NCI-H2081 treated with DMSO at 0.1 percent for 48 hours (cell line): Measurements from ENCODE around the gene SORL1.

ENCODE experiments used
- DNase-seq: peaks from one replicate; lab custom pipeline; 2025; lab: John Stamatoyannopoulos, UW

Gene SORL1

DNA sequence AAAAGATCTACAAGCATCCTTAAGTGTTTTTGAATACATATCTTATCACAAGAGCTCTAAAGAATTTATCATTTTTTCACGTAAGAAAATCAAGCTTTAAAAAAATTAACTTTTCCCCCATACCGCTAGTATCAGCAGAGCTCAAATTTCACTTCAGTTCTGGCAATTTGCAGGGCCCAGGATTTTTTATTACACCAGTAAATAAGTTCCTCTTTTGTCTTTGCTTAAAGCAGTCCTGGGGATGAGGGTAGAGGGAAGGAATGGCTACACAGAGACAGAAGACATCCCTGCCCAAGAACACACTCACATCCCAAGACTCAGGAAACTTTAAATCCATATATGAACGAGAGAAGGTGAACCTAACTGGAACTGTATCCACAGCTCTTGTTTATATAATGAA lies 22.6 kb upstream of the SORL1 start:
- no peak for DNase-seq

DNA sequence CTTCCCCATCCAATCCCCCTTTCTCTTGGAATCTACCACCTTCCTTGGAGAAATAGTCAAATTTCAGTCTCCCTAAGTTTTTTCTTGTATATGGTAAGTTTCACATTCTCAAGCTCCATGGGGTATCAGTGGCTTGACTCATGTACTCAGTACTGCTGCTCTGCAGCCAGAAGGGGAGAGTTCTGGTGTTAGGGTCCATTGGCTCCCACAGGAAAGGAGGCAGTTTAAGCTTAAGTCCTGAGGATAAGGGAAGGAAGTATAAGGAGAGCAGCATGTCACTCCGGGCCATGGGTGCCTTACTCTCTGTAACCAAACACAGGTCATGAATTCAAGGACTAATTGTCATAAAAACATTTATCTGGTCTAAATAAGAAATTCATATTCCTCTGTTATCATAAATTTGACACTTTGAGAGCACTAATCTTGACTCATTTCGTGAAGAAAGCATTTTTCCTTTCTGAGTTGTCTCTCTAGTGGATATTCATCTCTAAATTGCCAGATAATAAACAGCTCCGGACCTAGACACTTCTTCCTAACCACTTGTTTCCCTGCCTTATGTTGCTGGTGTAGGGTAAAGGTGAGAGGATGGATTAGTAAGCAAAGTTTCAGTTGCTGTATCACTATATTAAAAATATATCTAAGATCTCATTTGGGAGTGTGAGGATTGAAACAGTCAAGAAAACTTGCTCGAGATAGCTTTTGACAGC lies 20.1 kb upstream of the SORL1 start:
- DNase-seq: no peak

DNA sequence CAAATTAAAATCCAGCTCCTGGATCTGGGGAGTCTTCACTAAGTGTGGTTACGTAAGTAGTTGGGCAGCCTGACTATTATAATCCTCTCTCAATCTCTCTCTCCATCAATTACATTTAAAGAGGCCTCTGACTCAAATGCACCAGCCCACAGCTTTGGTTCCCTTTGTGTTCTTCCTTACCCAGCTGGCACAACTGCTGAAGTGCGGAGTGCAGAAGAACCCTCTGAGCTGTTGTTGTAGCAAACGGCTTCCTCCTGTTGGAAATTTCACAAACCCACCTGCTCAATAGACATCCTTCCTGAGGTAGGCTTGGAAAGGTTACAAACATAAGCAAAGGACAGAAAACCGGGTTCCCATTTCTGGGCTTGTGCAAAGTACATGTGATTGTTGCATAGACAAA lies 17.0 kb upstream of the SORL1 start:
- no peak for DNase-seq

DNA sequence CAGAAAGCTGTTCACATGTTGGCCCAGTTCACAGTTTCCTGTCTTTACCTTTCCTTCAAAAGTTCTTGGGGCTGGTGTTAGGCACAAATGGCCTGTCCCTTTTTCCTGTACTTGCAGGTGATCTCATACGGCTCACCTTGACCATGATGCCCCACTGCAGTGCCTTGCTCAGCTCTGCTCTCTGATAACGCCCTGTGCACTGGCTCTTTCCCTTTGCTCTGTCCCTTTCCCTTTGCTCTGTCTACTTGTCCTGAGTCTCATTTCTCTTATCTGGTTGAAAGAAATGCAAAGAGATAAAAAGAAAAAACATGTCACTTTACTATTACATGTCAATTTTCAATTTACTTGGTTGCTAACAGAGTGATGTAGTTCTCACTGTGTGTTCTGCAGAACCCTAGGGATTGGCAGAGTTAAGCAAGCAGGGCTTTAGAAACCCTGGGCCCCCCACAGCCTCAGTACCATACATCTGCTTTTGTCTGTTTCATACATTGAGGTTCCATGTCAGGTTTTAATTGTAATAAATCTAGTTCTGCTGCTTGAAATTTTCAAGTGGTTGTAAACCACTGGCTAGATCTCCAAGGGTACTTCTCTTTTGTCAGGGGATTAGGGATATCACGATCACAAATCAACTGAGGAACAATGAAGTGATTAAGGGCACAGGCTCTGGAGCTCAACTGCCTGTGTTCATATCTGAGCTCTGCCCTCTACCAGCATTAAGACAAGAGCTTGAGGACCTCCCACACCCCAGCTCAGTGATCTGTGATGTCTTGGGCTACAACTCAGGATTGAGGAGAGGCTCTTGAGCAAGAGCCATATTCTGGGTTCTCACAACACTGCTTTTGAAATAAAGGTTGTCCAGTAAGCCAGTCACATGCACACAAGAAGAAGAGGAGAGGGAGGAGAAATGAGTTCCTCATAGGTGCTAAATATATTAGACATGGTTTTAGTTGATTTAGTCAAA lies 16.3 kb upstream of the SORL1 start:
- no peak for DNase-seq

DNA sequence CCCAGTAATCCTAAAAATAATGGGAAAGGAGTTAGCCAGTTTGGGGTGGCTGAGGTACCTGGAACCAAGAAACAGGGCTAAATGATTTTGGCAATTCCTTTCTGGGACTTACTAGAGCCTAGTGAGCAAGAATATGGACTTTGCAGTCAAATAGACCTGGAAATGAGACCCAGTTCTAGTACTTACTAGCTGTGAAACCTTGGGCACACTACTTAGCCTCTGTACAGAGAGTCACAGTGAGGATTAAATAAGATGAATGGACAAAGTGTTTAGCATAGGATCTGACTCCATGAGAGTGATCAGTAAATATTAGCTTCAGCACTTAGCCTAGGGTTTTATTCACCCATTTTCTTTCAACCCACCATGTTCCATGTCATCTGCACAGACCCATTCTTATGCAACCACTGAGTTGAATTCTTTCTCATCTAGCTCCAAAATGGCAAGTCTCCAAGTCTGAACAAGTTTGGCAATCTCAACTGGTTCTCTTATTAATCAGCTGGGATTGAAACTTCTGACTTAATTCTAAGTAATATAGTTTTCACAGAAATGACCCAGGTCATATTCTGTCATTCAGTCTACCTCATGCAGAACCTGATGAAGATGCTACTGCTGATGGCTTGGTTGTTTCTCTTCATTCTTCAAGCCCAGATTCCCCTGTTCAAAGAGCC lies 15.0 kb upstream of the SORL1 start:
- DNase-seq: no peak

DNA sequence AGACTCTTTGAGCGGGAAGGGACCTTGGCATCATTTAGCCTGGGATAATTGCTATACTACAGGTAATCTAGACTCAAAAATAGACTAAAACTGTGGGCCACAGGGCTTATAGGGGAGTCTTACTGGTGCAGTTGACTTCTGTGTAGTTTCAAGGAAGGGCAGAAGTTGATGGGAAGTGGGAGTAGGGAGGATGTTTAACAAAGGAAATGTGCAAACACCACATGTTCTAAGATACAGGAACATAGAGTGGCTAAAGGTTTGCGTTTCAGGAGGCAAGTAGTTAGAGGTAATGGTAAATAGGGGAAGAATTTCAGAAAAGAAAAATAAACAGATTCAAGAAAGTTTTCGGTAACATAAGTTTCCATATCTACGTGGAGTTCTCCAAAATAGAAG lies 14.4 kb upstream of the SORL1 start:
- no peak for DNase-seq

DNA sequence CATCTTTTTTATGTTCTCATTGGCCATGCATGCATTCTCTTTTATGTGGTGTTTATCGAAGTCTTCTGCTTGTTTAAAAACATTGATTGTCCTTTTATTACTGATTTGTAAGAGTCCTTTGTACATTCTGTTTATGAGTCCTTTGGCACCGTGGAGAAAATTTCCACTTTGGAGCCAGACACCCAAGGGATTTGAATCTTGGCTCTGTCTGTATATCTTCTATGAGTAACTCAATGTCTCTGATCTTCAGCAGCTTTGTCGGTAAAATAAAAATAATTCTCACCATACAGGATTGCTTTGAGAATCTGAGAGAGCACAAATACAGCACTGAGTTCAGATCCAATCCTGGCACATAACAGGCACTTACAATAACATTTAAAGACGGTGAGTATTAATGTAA lies 12.8 kb upstream of the SORL1 start:
- DNase-seq: no peak

DNA sequence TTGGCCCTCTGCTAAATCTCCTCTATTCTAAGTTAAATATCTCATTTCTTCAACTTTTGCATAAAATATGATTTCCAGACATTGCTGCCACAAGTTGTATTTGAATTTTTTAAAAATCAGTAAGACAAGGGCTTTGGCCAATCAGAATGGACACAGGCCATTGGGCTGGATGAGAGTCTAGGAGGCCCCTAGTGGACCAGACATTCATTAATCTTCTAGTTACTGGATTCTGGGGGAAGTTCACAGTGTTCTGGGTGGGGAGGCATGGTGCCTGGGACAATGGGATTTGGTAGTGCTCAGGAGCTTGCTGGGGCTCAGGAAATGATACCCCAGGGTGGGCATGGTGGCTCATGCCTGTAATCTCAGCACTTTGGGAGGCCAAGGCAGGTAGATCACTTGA lies 12.4 kb upstream of the SORL1 start:
- no peak for DNase-seq

DNA sequence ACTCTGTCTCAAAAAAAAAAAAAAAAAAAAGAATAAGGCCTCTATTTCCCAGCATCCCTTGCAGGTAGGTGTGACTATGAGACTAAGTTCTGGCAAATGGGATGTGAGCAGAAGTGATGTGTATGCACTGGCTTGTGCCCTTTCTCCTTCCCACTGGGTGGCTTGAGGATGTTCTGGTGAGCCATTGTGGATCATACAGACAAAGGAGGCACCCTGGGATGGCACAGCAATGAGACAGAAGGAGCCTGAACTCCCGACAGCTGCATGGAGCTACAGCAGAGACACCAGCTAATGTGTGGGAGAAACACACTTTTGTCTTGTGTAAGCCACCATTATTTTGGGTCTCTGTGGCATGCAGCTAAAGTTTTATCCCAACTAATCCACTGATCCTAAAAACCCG lies 10.6 kb upstream of the SORL1 start:
- DNase-seq: no peak

DNA sequence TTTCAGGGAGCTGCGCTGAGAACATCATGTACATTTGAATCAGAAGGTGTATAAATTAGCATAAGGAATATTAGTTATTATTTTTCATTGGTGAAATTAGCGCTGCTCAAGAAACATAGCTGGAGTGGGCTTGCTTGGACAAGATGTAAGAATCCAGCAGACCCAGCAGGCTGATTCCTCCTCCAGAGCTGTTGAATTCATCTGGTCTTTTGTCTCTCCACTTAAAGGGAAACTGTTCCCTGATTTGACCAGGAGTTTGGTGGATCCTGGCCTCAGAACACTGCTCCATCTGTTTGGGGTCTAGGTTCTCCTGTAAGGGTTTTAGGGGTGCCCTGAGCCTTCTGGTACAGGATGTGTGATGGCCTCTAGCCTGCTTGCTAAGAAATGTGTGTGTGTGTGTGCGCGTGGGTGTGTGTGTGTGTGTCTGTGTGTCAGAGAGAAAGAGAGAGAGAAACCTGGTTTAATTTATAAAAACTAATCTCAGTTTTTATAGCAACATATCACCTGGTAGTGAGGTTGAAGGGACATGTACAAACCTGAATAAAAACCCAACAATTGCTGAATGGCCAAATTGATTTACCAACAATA lies 8.3 kb upstream of the SORL1 start:
- DNase-seq: no peak

DNA sequence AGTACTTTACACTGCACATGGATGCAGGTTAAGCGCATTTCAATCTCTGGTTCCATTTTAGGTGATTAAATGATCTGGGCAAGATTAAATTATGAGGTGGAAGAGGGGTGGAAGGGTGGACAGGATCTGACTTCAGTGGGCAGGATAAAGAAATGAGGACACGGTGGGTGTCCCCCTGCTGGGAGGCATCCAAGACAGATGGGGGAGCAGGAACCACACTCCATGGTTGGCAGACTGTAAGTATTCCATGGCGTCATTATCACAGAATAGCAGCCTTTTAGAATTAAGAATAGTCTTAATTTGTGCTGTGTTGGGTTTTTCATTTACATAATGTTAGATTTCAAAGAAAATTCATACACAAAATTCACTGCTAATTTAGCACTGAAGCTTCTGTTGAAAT lies 7.6 kb upstream of the SORL1 start:
- no peak for DNase-seq

DNA sequence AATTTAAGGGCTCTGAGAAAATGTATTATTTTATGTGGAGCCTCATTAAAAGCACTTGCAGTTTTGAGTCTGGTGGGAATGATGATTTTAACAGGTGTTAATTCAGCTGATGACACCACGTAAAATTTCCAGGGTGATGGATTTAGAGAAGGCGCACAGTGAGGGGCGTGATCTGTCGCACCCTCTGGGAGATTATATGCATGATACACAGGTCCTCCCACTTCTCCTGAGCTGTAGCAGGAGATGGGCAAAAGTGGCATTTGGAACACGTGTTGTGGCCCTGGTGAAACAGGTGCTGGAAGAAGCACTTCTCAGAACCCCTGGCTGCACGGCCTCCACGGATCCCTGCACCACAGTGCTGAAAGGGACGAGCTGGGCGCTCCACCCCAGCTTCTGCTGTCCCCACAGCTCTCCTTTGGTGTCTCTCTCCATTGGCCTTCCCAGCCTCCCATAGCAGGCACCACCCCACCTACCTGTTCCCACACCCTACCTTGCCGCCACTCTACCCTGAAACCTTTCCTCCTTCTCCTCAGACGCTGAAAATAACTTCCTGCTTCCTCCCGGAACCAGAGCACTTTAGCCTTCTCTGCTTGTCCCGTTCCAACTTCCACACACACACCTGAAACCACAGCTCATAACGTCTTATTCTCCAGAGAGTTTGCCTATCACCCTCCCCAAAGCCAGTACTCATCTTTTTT lies 6.9 kb upstream of the SORL1 start:
- no peak for DNase-seq

DNA sequence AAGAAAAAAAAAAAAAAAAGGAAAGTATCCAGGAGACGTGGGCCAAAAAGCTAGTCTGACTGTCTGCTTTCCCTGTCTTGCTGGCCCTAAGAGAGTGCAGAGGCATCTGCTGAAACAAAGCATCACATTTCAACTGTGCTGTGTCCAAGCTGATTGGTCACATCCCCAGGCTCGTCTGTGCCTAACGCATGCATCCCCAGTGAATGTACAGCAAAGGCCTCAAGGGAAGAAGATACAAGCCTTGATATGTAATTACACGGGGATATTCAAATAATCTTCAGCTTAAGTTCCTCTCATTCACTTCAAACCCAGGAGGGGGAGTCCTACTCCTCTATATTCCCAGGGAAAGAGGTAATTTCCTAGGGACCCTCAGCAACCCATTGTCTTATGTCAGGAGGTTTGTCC lies 5.4 kb upstream of the SORL1 start:
- DNase-seq: no peak

DNA sequence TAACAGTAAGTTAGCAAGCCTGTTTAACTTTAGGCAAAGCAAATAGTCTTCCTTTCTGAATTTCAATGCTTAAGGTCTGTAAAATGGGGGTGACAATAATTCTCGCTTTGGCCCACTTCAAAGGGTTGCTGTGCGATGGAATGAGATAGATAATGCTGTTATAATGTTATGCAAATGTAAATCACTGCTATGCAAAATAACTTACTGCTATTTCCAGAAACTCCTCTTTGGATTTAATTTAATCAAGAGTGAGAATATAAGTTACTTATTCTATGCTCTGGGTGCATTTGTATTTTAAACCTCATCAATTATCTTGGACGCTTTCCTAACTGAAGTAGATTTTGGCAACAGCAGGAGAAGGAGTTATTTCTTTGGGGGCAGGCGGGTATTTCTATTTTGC lies 4.1 kb upstream of the SORL1 start:
- no peak for DNase-seq

DNA sequence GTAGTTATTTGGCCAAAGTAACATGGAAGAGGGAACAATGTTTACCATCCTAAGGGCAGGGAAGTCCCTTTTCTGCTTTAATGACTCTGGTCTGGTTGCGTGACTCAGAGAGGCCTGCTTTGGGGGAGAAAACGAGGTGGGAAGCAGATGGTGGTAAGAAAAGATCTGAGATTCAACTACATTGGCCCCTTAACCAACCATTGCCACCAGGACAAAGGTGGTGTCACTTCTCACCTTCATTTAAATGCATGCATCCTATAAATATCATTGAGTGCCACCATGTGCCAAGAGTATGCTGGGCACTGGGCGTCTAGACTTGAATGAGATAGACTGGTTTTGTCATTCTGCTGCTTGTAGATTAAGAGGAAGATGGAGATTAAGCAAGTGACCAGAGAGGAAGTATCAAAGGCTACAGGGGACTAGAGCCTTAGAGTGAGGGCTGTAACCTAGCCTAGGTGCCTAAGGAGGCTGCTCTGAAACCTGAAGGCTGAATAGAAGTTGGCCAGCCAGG lies 3.6 kb upstream of the SORL1 start:
- DNase-seq: no peak

DNA sequence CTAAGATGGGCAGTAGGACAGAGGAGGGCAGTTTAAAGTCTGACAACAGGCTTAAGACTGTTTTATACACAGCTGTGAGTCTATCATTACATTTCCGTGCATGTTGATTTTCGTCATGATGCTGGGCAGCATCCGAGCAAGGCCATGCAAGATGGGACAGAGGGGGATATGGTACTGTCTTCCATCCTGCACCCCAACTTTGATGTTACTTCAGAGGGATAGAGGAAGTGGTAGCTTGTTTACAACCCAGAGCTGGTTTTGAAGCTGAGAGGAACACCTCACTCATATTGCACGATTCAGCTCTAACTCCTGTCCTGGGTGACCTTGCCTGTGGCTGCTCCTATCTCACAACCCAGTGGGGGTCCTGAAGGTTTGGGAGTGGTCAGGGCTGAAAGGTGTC lies 3.0 kb upstream of the SORL1 start:
- no peak for DNase-seq

DNA sequence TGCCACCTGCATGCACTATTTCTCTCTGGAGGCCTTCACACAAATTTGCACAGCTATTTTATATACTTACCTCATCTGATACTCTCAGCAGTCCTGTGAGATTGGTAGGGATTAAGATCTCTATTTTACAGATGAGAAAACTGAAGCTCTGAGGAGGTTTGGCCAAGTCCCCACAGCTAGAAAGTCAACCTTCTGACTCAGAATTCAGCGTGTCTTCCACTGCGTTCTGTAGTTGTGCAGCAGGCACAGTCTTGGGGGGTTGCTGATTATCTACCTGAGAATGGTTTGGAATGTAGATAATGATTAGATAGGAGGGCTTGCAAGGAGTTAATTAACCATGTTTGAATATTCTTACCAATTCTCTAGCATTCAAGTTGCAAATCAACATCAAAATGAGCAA lies 2.5 kb upstream of the SORL1 start:
- no peak for DNase-seq

DNA sequence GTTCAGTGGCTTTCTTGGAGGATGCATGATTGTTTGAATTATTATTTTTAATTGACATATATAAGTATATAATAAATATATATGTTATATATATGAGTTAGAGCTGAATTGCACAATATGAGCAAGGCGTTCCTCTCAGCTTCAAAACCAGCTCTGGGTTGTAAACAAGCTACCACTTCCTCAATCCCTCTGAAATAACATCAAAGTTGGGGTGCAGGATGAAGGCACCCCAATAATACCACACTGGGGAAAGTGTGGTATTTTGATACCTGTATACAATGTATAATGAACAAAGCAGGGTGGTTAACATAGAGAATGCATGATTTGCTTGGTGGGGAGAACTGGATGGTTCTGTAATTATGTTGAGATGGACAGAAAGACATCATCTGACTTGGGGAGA lies 1.7 kb upstream of the SORL1 start:
- no peak for DNase-seq

DNA sequence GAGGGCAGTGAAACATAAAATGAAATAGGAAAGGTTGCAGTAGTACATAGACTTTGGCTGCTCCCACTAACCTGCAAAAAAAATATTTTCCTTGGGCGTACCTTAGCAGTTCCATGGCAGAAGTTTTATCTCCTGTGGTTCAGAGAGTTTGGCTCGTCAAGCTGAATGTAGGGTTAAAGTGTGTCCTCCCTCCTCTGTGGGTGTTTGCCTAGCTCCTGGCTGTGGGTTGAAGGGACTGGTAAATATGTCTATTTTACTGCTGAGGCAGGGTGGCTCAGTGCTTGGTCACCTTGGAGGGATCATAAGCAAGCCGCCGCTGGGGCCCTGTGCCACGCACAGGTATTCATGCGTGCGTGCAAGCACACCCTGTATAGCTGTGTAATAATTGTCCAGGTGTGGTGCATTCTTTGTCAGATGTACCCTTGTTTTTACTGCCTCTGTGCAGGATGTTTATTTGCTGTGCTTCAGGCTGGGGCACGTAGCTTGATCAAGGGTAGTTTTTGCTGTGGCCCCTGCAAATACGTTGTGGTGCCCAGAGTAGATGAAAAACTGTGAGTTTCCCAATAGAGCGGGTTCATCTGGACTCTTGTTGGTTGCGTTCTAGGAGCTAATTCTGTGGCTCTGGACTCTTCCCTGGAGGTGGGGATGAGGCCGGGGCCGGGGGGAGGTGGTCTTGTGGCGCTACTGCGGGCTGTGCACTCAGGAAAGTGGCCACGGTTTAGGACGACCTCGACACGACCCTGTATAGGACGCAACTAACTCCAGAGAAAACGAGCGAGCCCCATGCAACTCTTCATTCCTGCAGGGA lies 732 bp upstream of the SORL1 start:
- DNase-seq: no peak

DNA sequence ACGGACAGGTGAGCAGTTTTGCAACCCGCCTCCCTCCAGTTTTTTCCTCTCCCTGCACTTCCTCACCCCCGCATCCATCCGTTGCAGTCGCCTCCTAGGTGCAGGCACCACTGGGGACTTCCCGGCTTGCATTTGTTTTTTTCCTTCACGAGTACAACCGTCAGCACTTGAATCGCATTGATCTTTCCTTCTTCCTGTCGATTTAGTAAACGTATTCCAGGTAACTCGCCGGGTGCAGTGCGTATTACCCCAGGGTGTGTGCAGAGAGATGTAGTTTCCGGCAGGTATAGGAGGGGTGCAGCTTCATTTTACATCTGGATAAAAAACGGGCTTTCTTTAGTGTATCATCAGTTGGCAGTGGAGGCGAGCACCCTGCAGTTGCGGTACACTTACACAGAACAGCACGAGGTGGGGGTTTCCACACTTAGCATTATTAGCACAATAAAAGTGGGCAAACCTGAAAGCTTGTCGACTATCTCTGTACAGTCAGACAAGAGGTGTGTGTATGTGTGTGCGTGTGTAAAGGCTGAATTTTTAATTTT lies 566 bp downstream of the SORL1 start, which contains the start of gene SORL1-AS1:
Gene SORL1-AS1 (minus strand): TSS at position 359 of the 542 bp plus-strand sequence.
- DNase-seq: no peak
